ENCODE measurements around the gene EVX2. TPM values are rescaled to one million over a fixed set of nuclear protein-coding genes. Genes with fewer than 3 reads are reported as not detected.
A peak's percentile ranks its signal among the peaks of the same experiment; 100 is the strongest.

The EVX2 gene
- total RNA-seq, 1 experiment from 2014 or later = not detected

GRCh38 chr2:176106581-176107539 lies 23.1 kb upstream of the EVX2 start, which contains the start of gene HOXD11:
HOXD11 (plus strand) TSS chr2:176107280; CDS start chr2:176107356, 76 bp downstream.
- H3K4me1 Mint-ChIP-seq = peaks cover 39% of the 10 kb centered on the region
- ChIA-PET POLR2A (interaction anchor here (0.5 to 0.7 kb wide), 3 partner anchors 28 to 1121 kb away, joined by 3 read pairs; no protein-coding TSS in a partner anchor), CTCF (interaction anchor here (1.0 to 2.4 kb wide), 4 partner anchors 10 to 69 kb away, joined by 3 to 14 read pairs (median 4); no protein-coding TSS in a partner anchor)
- ATAC-seq = peak; percentile 14
- peak; percentile 67 for DNase-seq (ENCODE audit: low spot score)
- H3K4me3 Mint-ChIP-seq = peak within 1 kb of the TSS; percentile 61
- no peaks in the 10 kb centered on the region for H3K9me3 Mint-ChIP-seq
- TF ChIP-seq ZNF121 (CRISPR knock-in tag; IDR thresholded peaks at IDR 0.05) = 0 out of 2 replicates have a peak, but pooled peaks have one; percentile 2
- TF ChIP-seq, protein P1, sequence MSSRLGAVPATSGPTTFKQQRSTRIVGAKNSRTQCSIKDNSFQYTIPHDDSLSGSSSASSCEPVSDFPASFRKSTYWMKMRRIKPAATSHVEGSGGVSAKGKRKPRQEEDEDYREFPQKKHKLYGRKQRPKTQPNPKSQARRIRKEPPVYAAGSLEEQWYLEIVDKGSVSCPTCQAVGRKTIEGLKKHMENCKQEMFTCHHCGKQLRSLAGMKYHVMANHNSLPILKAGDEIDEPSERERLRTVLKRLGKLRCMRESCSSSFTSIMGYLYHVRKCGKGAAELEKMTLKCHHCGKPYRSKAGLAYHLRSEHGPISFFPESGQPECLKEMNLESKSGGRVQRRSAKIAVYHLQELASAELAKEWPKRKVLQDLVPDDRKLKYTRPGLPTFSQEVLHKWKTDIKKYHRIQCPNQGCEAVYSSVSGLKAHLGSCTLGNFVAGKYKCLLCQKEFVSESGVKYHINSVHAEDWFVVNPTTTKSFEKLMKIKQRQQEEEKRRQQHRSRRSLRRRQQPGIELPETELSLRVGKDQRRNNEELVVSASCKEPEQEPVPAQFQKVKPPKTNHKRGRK (CRISPR knock-in tag; IDR thresholded peaks at IDR 0.05; ENCODE audit: borderline replicate concordance) = no peak
- TF ChIP-seq, protein P2, sequence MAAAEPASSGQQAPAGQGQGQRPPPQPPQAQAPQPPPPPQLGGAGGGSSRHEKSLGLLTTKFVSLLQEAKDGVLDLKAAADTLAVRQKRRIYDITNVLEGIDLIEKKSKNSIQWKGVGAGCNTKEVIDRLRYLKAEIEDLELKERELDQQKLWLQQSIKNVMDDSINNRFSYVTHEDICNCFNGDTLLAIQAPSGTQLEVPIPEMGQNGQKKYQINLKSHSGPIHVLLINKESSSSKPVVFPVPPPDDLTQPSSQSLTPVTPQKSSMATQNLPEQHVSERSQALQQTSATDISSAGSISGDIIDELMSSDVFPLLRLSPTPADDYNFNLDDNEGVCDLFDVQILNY (CRISPR knock-in tag; IDR thresholded peaks at IDR 0.05) = peak; percentile 35; the same call in 1 of the 2 replicates
- TF ChIP-seq RELA (CRISPR knock-in tag; IDR thresholded peaks at IDR 0.05; ENCODE audit: borderline replicate concordance) = no peak
- peak; percentile 70 for TF ChIP-seq USF2 (CRISPR knock-in tag; IDR thresholded peaks at IDR 0.05)
- TF ChIP-seq, protein P3, sequence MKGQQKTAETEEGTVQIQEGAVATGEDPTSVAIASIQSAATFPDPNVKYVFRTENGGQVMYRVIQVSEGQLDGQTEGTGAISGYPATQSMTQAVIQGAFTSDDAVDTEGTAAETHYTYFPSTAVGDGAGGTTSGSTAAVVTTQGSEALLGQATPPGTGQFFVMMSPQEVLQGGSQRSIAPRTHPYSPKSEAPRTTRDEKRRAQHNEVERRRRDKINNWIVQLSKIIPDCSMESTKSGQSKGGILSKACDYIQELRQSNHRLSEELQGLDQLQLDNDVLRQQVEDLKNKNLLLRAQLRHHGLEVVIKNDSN (CRISPR knock-in tag; IDR thresholded peaks at IDR 0.05) = peak; percentile 55; the same call in 1 of the 2 replicates
- no peak for TF ChIP-seq TCF7 (CRISPR knock-in tag; IDR thresholded peaks at IDR 0.05; ENCODE audit: low read depth)
- no peak within 1 kb of the TSS for H3K27ac Mint-ChIP-seq
- no peaks in the 10 kb centered on the region for H3K36me3 Mint-ChIP-seq
- peaks cover 98% of the 10 kb centered on the region for H3K27me3 Mint-ChIP-seq (ENCODE audit: low read depth)

- no peak for TF ChIP-seq JUN (CRISPR knock-in tag; IDR thresholded peaks at IDR 0.05)
- TF ChIP-seq AFF4 (CRISPR knock-in tag; IDR thresholded peaks at IDR 0.05; ENCODE audit: borderline replicate concordance) = no peak
- no peak for TF ChIP-seq SP1 (CRISPR knock-in tag; conservative IDR thresholded peaks at IDR 0.05)
- TF ChIP-seq, protein P4, sequence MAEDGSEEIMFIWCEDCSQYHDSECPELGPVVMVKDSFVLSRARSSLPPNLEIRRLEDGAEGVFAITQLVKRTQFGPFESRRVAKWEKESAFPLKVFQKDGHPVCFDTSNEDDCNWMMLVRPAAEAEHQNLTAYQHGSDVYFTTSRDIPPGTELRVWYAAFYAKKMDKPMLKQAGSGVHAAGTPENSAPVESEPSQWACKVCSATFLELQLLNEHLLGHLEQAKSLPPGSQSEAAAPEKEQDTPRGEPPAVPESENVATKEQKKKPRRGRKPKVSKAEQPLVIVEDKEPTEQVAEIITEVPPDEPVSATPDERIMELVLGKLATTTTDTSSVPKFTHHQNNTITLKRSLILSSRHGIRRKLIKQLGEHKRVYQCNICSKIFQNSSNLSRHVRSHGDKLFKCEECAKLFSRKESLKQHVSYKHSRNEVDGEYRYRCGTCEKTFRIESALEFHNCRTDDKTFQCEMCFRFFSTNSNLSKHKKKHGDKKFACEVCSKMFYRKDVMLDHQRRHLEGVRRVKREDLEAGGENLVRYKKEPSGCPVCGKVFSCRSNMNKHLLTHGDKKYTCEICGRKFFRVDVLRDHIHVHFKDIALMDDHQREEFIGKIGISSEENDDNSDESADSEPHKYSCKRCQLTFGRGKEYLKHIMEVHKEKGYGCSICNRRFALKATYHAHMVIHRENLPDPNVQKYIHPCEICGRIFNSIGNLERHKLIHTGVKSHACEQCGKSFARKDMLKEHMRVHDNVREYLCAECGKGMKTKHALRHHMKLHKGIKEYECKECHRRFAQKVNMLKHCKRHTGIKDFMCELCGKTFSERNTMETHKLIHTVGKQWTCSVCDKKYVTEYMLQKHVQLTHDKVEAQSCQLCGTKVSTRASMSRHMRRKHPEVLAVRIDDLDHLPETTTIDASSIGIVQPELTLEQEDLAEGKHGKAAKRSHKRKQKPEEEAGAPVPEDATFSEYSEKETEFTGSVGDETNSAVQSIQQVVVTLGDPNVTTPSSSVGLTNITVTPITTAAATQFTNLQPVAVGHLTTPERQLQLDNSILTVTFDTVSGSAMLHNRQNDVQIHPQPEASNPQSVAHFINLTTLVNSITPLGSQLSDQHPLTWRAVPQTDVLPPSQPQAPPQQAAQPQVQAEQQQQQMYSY (CRISPR knock-in tag; IDR thresholded peaks at IDR 0.05) = peak; percentile 71
- TF ChIP-seq, protein P1 (CRISPR knock-in tag; IDR thresholded peaks at IDR 0.05; ENCODE audit: borderline replicate concordance) = no peak
- TF ChIP-seq GABPB1 (CRISPR knock-in tag; IDR thresholded peaks at IDR 0.05) = no peak
- no peak for TF ChIP-seq RORB (CRISPR knock-in tag; IDR thresholded peaks at IDR 0.05)
- TF ChIP-seq FOXP1 (CRISPR knock-in tag; IDR thresholded peaks at IDR 0.05; ENCODE audit: borderline replicate concordance) = no peak
- peaks cover 41% of the 10 kb centered on the region for H3K4me1 Mint-ChIP-seq
- peak overlapping the region; percentile 61 for H3K4me3 Mint-ChIP-seq
- peaks cover 98% of the 10 kb centered on the region for H3K27me3 Mint-ChIP-seq (ENCODE audit: low read depth)
- H3K36me3 Mint-ChIP-seq = no peaks in the 10 kb centered on the region
- no peaks in the 10 kb centered on the region for H3K9me3 Mint-ChIP-seq
- no peak; the same call in 1 of the 2 replicates for ATAC-seq
- H3K27ac Mint-ChIP-seq = no peak overlapping the region
- POLR2A ChIA-PET = interaction anchor here (0.5 kb wide), 1 partner anchor 27 kb away, joined by 3 read pairs; no protein-coding TSS in a partner anchor
- CTCF ChIA-PET = interaction anchor here (1.0 to 2.4 kb wide), 3 partner anchors 9 to 70 kb away, joined by 3 to 14 read pairs (median 5); no protein-coding TSS in a partner anchor
- DNase-seq (ENCODE audit: low spot score) = no peak
Measured at GRCh38 chr2:176105730-176106580, 22.2 kb upstream of the EVX2 start.

Measured in WTC11 (cell line).